LNCAP (cell line): ENCODE data around the gene BUB1B.

ENCODE experiments used
- TF ChIP-seq, protein P1 (sequence below): fragments of 450-650 bp; IDR thresholded peaks from 2 replicates; pipeline ENCODE4 v1.5.1; 2017; ENCODE audit warnings: mild to moderate bottlenecking

BUB1B gene

DNA sequence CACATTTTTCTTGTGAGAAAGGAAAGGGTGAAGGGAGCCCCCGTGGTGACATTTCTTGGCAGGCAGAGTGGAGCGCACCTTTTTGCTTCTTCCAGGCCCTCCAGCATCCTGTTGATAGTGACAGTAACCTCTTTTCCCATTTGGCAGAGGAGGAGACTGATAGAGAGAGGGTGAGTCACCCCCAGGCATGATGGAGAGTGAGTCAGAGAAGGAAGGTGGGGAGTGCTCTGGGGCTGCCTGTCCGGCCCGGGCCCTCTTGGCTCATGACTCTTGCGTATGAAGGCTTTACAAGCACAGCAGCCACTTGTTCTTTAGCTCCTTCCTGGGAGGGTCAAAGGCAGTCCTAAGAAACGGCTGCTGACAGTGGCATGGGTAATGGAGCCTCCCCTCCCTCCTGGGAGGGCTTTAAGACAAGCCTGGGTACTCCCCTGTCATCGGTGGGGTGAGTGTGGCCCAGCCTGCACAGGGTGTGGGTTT is 106.0 kb downstream of the BUB1B start:
- TF ChIP-seq, protein P1, sequence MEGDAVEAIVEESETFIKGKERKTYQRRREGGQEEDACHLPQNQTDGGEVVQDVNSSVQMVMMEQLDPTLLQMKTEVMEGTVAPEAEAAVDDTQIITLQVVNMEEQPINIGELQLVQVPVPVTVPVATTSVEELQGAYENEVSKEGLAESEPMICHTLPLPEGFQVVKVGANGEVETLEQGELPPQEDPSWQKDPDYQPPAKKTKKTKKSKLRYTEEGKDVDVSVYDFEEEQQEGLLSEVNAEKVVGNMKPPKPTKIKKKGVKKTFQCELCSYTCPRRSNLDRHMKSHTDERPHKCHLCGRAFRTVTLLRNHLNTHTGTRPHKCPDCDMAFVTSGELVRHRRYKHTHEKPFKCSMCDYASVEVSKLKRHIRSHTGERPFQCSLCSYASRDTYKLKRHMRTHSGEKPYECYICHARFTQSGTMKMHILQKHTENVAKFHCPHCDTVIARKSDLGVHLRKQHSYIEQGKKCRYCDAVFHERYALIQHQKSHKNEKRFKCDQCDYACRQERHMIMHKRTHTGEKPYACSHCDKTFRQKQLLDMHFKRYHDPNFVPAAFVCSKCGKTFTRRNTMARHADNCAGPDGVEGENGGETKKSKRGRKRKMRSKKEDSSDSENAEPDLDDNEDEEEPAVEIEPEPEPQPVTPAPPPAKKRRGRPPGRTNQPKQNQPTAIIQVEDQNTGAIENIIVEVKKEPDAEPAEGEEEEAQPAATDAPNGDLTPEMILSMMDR: no peak

DNA sequence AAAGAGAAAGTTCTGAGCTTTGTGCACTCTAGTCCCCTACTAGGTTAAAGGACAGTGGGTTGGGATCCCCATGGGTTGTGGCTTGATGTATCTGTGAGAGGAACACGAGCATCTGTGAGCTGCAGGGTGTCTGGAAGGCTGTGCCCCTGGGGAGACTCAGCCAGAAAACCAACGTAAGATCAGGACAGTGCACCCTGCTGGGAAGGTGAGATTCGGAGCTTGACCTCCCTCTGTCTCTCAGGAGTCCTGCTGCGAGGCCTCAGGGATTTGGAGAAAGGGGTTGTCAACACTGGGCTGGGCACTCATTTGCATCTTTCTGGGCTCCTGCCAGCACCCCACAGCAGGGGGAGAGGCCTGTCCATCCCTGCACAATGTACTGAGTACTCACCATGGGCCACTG is 106.8 kb downstream of the BUB1B start:
- TF ChIP-seq, protein P1: no peak

DNA sequence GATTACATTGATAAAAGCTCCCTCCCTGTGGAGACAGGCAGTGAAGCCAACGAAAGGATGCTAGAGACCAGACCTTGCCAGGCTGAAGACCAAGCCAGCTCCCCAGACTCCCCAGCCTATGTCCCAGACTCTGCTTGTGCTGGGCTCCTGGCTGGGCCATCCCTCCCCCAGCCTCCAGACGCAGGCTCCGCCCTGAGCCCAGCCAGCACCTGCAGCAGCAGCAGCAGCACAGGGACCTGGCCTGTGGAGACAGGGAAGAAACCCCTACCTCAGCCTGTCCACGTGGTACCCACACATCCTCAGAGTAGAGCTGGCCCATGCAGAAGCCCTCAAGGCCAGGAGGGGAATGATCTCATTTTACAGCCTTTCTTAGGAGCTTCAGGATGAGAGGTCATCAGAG is 108.7 kb downstream of the BUB1B start:
- TF ChIP-seq, protein P1: no peak

DNA sequence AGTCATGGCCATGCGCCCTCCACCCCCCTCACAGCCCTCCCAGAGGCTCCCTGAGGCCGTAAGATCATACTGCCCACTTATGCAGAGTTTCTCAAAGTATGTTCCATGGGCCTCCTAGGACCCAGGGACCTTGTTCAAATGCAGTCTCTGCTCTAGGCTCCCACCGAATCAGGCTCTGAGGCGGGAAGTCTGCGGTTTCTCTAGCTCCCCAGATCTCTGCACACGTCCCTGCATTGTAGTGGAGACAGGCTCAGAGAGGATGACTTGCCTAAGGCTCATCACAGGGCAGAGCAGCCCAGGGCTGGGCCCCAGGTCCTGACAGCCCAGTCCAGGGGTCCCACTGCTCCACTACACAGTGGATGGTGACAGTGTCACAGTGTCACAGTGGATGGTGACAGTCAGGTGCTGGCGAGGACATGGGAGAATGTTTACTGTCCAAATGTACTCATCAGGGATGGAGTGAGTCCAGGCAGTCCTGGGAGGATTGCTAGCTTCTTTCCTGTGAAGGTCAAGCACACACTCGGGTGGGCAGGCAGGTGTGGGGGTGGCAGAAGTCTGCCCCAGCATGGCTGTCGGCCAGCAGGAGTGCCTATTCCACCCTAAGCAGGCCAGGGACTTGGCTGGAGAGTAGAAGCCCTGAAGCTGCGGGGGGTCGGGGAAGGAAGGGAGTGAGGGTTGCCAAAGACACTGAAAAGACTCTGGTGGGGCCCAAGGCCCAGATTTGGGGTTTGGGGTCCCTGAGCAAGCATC is 109.6 kb downstream of the BUB1B start:
- TF ChIP-seq, protein P1: no peak
